Osteocyte (in vitro differentiated cells): ENCODE data around the gene CGNL1. TPM values are rescaled to one million over a fixed set of nuclear protein-coding genes. Genes with fewer than 3 reads are reported as not detected.

ENCODE experiments used
- DNase-seq: peaks from one replicate; pipeline ENCODE4 v3.0.0; 2021; ENCODE audit warnings: mixed read lengths; ENCODE audit not compliant: unreplicated experiment; ENCODE audit errors: extremely low spot score
- H3K27ac Mint-ChIP-seq: one replicate; pipeline ENCODE4 v1.8.0; 2021; ENCODE audit warnings: mild to moderate bottlenecking, mixed read lengths; ENCODE audit not compliant: unreplicated experiment
- H3K27me3 Mint-ChIP-seq: one replicate; pipeline ENCODE4 v1.8.0; 2021; ENCODE audit warnings: mixed read lengths; ENCODE audit not compliant: unreplicated experiment
- H3K36me3 Mint-ChIP-seq: one replicate; pipeline ENCODE4 v1.8.0; 2021; ENCODE audit warnings: mixed read lengths; ENCODE audit not compliant: unreplicated experiment
- H3K4me1 Mint-ChIP-seq: one replicate; pipeline ENCODE4 v1.8.0; 2021; ENCODE audit warnings: mixed read lengths; ENCODE audit not compliant: unreplicated experiment
- H3K4me3 Mint-ChIP-seq: one replicate; pipeline ENCODE4 v1.8.0; 2021; ENCODE audit warnings: mild to moderate bottlenecking, moderate library complexity, mixed read lengths; ENCODE audit not compliant: unreplicated experiment
- H3K9me3 Mint-ChIP-seq: one replicate; pipeline ENCODE4 v1.8.0; 2021; ENCODE audit warnings: mixed read lengths; ENCODE audit not compliant: unreplicated experiment
- CTCF ChIP-seq: fragments of 200-600 bp; sonication (generic); IDR thresholded peaks from 2 replicates; pipeline ENCODE4 v1.5.0; 2021; ENCODE audit warnings: antibody characterized with exemption, mild to moderate bottlenecking, moderate library complexity
- total RNA-seq: library from RNA; stranded (reverse); gene quantifications from 2 replicates; pipeline ENCODE4 v1.2.1, GENCODE V29; 2021

CGNL1 gene
- total RNA-seq, 1 donor from 2014 or later = 6.2 TPM

- Mint-ChIP-seq H3K4me1 (peaks cover 40% of the 10 kb centered on the region), H3K9me3 (no peaks in the 10 kb centered on the region), H3K27me3 (no peaks in the 10 kb centered on the region), H3K4me3 (no peak overlapping the region), H3K36me3 (no peaks in the 10 kb centered on the region), H3K27ac (no peak overlapping the region)
- DNase-seq = no peak
- no peak for TF ChIP-seq CTCF
These were observed 41.0 kb upstream of the CGNL1 start for GRCh38 chr15:57335293-57335715.

- Mint-ChIP-seq H3K4me3 (no peak overlapping the region), H3K27me3 (no peaks in the 10 kb centered on the region), H3K9me3 (no peaks in the 10 kb centered on the region), H3K36me3 (no peaks in the 10 kb centered on the region), H3K27ac (no peak overlapping the region), H3K4me1 (peaks cover 43% of the 10 kb centered on the region)
- DNase-seq = no peak
- no peak for TF ChIP-seq CTCF
These were observed 40.6 kb upstream of the CGNL1 start for GRCh38 chr15:57335719-57336118.

- no peaks in the 10 kb centered on the region for H3K9me3 Mint-ChIP-seq
- H3K27ac Mint-ChIP-seq = peak overlapping the region; percentile 38
- TF ChIP-seq CTCF = peak; percentile 53
- no peak overlapping the region for H3K4me3 Mint-ChIP-seq
- H3K4me1 Mint-ChIP-seq = peaks cover 50% of the 10 kb centered on the region
- H3K27me3 Mint-ChIP-seq = peaks cover 3% of the 10 kb centered on the region
- no peaks in the 10 kb centered on the region for H3K36me3 Mint-ChIP-seq
- no peak for DNase-seq
These were observed 38.4 kb upstream of the CGNL1 start for GRCh38 chr15:57337868-57338411.

- peaks cover 5% of the 10 kb centered on the region for H3K27me3 Mint-ChIP-seq
- no peak overlapping the region for H3K4me3 Mint-ChIP-seq
- H3K27ac Mint-ChIP-seq = no peak overlapping the region
- H3K36me3 Mint-ChIP-seq = no peaks in the 10 kb centered on the region
- no peak for DNase-seq
- H3K4me1 Mint-ChIP-seq = peaks cover 38% of the 10 kb centered on the region
- H3K9me3 Mint-ChIP-seq = no peaks in the 10 kb centered on the region
- TF ChIP-seq CTCF = no peak
These were observed 37.0 kb upstream of the CGNL1 start for GRCh38 chr15:57339321-57339720.

GRCh38 chr15:57340682-57341259 is 35.5 kb upstream of the CGNL1 start:
- DNase-seq = no peak
- Mint-ChIP-seq H3K36me3 (no peaks in the 10 kb centered on the region), H3K4me3 (no peak overlapping the region), H3K27me3 (peaks cover 8% of the 10 kb centered on the region), H3K27ac (no peak overlapping the region), H3K9me3 (no peaks in the 10 kb centered on the region), H3K4me1 (peaks cover 27% of the 10 kb centered on the region)
- TF ChIP-seq CTCF = peak; percentile 95
